Measurements from ENCODE around the gene PKNOX2. TPM values are rescaled to one million over a fixed set of nuclear protein-coding genes. Genes with fewer than 3 reads are reported as not detected.
A peak's percentile ranks its signal among the peaks of the same experiment; 100 is the strongest.

PKNOX2 gene
- total and polyA plus RNA-seq, 9 donors, result 11.5 to 27.8 (median 24.5) TPM

- 60% methylated on average over 1 of the region's 9 CpGs for WGBS (ENCODE audit: insufficient coverage)
- Histone ChIP-seq H3K9me3 (replicated peaks; ENCODE audit: control insufficient read depth, low read depth, low read length) (no peaks in the 10 kb centered on the region), H3K27me3 (ENCODE audit: control insufficient read depth, insufficient read depth, low read length) (no peaks in the 10 kb centered on the region), H3K36me3 (ENCODE audit: control insufficient read depth, insufficient read depth, low read length) (peaks cover 23% of the 10 kb centered on the region), H3K4me1 (ENCODE audit: control insufficient read depth, insufficient read depth, low read length) (peaks cover 27% of the 10 kb centered on the region), H3K27ac (ENCODE audit: low read length) (no peak overlapping the region), H3K4me3 (ENCODE audit: low read length) (no peak overlapping the region)
- DNase-seq, result no peak
Measured at GRCh38 chr11:125423247-125423849, 258.8 kb downstream of the PKNOX2 start.

- Histone ChIP-seq H3K27me3 (ENCODE audit: control insufficient read depth, insufficient read depth, low read length) (no peaks in the 10 kb centered on the region), H3K9me3 (replicated peaks; ENCODE audit: control insufficient read depth, low read depth, low read length) (no peaks in the 10 kb centered on the region), H3K4me3 (ENCODE audit: low read length) (no peak overlapping the region), H3K4me1 (ENCODE audit: control insufficient read depth, insufficient read depth, low read length) (peaks cover 40% of the 10 kb centered on the region), H3K36me3 (ENCODE audit: control insufficient read depth, insufficient read depth, low read length) (peaks cover 35% of the 10 kb centered on the region), H3K27ac (ENCODE audit: low read length) (peak overlapping the region; percentile 86)
- peak; percentile 87 for DNase-seq
- WGBS (ENCODE audit: insufficient coverage), result 71% methylated on average over 4 of the region's 9 CpGs
Measured at GRCh38 chr11:125425601-125426000, 261.1 kb downstream of the PKNOX2 start.

GRCh38 chr11:125426818-125427528, 262.4 kb downstream of the PKNOX2 start:
- no peak for DNase-seq
- Histone ChIP-seq H3K27me3 (ENCODE audit: control insufficient read depth, insufficient read depth, low read length) (no peaks in the 10 kb centered on the region), H3K27ac (ENCODE audit: low read length) (peak overlapping the region; percentile 39), H3K36me3 (ENCODE audit: control insufficient read depth, insufficient read depth, low read length) (peaks cover 38% of the 10 kb centered on the region), H3K4me1 (ENCODE audit: control insufficient read depth, insufficient read depth, low read length) (peaks cover 45% of the 10 kb centered on the region), H3K9me3 (replicated peaks; ENCODE audit: control insufficient read depth, low read depth, low read length) (no peaks in the 10 kb centered on the region), H3K4me3 (ENCODE audit: low read length) (no peak overlapping the region)
- whole genome bisulfite sequencing (ENCODE audit: insufficient coverage), result 83% methylated on average over 9 of the region's 14 CpGs

GRCh38 chr11:125428486-125429173, 264.1 kb downstream of the PKNOX2 start:
- Histone ChIP-seq H3K9me3 (replicated peaks; ENCODE audit: control insufficient read depth, low read depth, low read length) (no peaks in the 10 kb centered on the region), H3K36me3 (ENCODE audit: control insufficient read depth, insufficient read depth, low read length) (peaks cover 35% of the 10 kb centered on the region), H3K27me3 (ENCODE audit: control insufficient read depth, insufficient read depth, low read length) (no peaks in the 10 kb centered on the region), H3K4me1 (ENCODE audit: control insufficient read depth, insufficient read depth, low read length) (peaks cover 45% of the 10 kb centered on the region), H3K4me3 (ENCODE audit: low read length) (no peak overlapping the region), H3K27ac (ENCODE audit: low read length) (no peak overlapping the region)
- DNase-seq, result no peak
- 71% methylated on average over 10 of the region's 11 CpGs for WGBS (ENCODE audit: insufficient coverage)

- H3K9me3 ChIP-seq (replicated peaks; ENCODE audit: control insufficient read depth, low read depth, low read length), result no peaks in the 10 kb centered on the region
- H3K4me1 ChIP-seq (ENCODE audit: control insufficient read depth, insufficient read depth, low read length), result peaks cover 44% of the 10 kb centered on the region
- H3K4me3 ChIP-seq (ENCODE audit: low read length), result no peak overlapping the region
- 67% methylated on average over 1 of the region's 6 CpGs for WGBS (ENCODE audit: insufficient coverage)
- no peak overlapping the region for H3K27ac ChIP-seq (ENCODE audit: low read length)
- no peaks in the 10 kb centered on the region for H3K27me3 ChIP-seq (ENCODE audit: control insufficient read depth, insufficient read depth, low read length)
- peaks cover 34% of the 10 kb centered on the region for H3K36me3 ChIP-seq (ENCODE audit: control insufficient read depth, insufficient read depth, low read length)
- DNase-seq, result peak; percentile 66
Measured at GRCh38 chr11:125429174-125429707, 264.7 kb downstream of the PKNOX2 start.

GRCh38 chr11:125429807-125430678, 265.5 kb downstream of the PKNOX2 start:
- Histone ChIP-seq H3K9me3 (replicated peaks; ENCODE audit: control insufficient read depth, low read depth, low read length) (no peaks in the 10 kb centered on the region), H3K27ac (ENCODE audit: low read length) (no peak overlapping the region), H3K4me3 (ENCODE audit: low read length) (no peak overlapping the region), H3K27me3 (ENCODE audit: control insufficient read depth, insufficient read depth, low read length) (no peaks in the 10 kb centered on the region), H3K4me1 (ENCODE audit: control insufficient read depth, insufficient read depth, low read length) (peaks cover 36% of the 10 kb centered on the region), H3K36me3 (ENCODE audit: control insufficient read depth, insufficient read depth, low read length) (peaks cover 34% of the 10 kb centered on the region)
- 90% methylated on average over 10 of the region's 18 CpGs for WGBS (ENCODE audit: insufficient coverage)
- no peak for DNase-seq

- Histone ChIP-seq H3K4me1 (ENCODE audit: control insufficient read depth, insufficient read depth, low read length) (peaks cover 27% of the 10 kb centered on the region), H3K36me3 (ENCODE audit: control insufficient read depth, insufficient read depth, low read length) (peaks cover 34% of the 10 kb centered on the region), H3K27ac (ENCODE audit: low read length) (no peak overlapping the region), H3K4me3 (ENCODE audit: low read length) (no peak overlapping the region), H3K27me3 (ENCODE audit: control insufficient read depth, insufficient read depth, low read length) (no peaks in the 10 kb centered on the region), H3K9me3 (replicated peaks; ENCODE audit: control insufficient read depth, low read depth, low read length) (no peaks in the 10 kb centered on the region)
- 86% methylated on average over 8 of the region's 8 CpGs for WGBS (ENCODE audit: insufficient coverage)
- DNase-seq, result no peak
Measured at GRCh38 chr11:125431009-125431408, 266.5 kb downstream of the PKNOX2 start.

GRCh38 chr11:125431481-125431880, 266.9 kb downstream of the PKNOX2 start:
- no peak for DNase-seq
- Histone ChIP-seq H3K27me3 (ENCODE audit: control insufficient read depth, insufficient read depth, low read length) (no peaks in the 10 kb centered on the region), H3K36me3 (ENCODE audit: control insufficient read depth, insufficient read depth, low read length) (peaks cover 34% of the 10 kb centered on the region), H3K27ac (ENCODE audit: low read length) (no peak overlapping the region), H3K4me1 (ENCODE audit: control insufficient read depth, insufficient read depth, low read length) (peaks cover 24% of the 10 kb centered on the region), H3K4me3 (ENCODE audit: low read length) (no peak overlapping the region), H3K9me3 (replicated peaks; ENCODE audit: control insufficient read depth, low read depth, low read length) (no peaks in the 10 kb centered on the region)
- 82% methylated on average over 7 of the region's 8 CpGs for WGBS (ENCODE audit: insufficient coverage)

- WGBS (ENCODE audit: insufficient coverage), result 67% methylated on average over 1 of the region's 11 CpGs
- Histone ChIP-seq H3K27me3 (ENCODE audit: control insufficient read depth, insufficient read depth, low read length) (no peaks in the 10 kb centered on the region), H3K4me3 (ENCODE audit: low read length) (no peak overlapping the region), H3K27ac (ENCODE audit: low read length) (no peak overlapping the region), H3K4me1 (ENCODE audit: control insufficient read depth, insufficient read depth, low read length) (peaks cover 18% of the 10 kb centered on the region), H3K36me3 (ENCODE audit: control insufficient read depth, insufficient read depth, low read length) (peaks cover 34% of the 10 kb centered on the region), H3K9me3 (replicated peaks; ENCODE audit: control insufficient read depth, low read depth, low read length) (no peaks in the 10 kb centered on the region)
- DNase-seq, result peak; percentile 66
Measured at GRCh38 chr11:125433454-125434121, 269.0 kb downstream of the PKNOX2 start.
